GM12865 (cell line): ENCODE measurements around the gene TBC1D17.

Experiments used
- DNase-seq: peaks from one replicate; pipeline ENCODE4 v3.0.0; 2010; ENCODE audit warnings: low read depth
- H3K4me3 ChIP-seq: 2 replicates; pipeline ENCODE4 v1.5.1; 2011; ENCODE audit warnings: mild to moderate bottlenecking, low read depth, low read length, control low read depth
- TF ChIP-seq, protein P1 (sequence below): IDR thresholded peaks from 2 replicates; pipeline ENCODE4 v1.5.1; 2011; ENCODE audit warnings: low read length, control low read depth, low read depth, inconsistent platforms; ENCODE audit not compliant: insufficient read depth; ENCODE audit errors: missing control alignments

The TBC1D17 gene

DNA sequence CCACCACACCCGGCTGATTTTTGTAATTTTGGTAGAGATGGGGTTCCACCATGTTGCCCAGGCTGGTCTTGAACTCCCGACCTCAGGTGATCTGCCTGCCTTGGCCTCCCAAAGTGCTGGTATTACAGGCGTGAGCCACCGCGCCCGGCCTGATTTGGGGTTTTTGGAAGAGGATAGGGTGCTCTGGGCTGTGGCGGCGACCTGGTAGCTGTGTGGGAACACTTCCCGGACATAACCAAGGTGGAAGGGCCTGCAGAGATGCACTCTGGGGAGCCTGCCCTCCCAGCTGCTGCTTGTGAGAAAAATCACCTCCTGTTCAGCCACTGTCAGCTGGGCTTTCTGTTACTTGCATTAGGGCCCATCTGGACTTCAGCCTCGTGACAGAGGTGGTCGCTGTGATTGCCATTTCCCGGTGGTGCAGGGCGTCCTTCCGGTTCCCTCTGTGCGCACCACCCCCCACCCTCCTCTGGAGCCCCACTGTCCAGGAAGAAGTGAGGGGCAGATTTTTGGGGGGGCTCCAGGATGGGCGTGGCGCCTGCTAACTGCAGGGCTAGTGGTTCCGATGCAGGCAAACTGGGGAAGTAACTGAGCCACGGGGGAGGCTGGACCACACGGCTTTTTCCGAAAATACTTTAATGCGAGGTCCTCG is 11.7 kb downstream of the TBC1D17 start:
- TF ChIP-seq, protein P1, sequence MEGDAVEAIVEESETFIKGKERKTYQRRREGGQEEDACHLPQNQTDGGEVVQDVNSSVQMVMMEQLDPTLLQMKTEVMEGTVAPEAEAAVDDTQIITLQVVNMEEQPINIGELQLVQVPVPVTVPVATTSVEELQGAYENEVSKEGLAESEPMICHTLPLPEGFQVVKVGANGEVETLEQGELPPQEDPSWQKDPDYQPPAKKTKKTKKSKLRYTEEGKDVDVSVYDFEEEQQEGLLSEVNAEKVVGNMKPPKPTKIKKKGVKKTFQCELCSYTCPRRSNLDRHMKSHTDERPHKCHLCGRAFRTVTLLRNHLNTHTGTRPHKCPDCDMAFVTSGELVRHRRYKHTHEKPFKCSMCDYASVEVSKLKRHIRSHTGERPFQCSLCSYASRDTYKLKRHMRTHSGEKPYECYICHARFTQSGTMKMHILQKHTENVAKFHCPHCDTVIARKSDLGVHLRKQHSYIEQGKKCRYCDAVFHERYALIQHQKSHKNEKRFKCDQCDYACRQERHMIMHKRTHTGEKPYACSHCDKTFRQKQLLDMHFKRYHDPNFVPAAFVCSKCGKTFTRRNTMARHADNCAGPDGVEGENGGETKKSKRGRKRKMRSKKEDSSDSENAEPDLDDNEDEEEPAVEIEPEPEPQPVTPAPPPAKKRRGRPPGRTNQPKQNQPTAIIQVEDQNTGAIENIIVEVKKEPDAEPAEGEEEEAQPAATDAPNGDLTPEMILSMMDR, result no peak
- no peak overlapping the region; the same call in 1 of the 2 replicates for H3K4me3 ChIP-seq
- DNase-seq, result no peak

- peak; percentile 72 for DNase-seq
- TF ChIP-seq, protein P1, result peak; percentile 61
- H3K4me3 ChIP-seq, result no peak overlapping the region
Measured at GRCh38 chr19:49889687-49890348, 12.3 kb downstream of the TBC1D17 start.

- DNase-seq, result peak; percentile 62
- TF ChIP-seq, protein P1, result no peak
- H3K4me3 ChIP-seq, result no peak overlapping the region
Measured at GRCh38 chr19:49890349-49891311, 13.1 kb downstream of the TBC1D17 start.

DNA sequence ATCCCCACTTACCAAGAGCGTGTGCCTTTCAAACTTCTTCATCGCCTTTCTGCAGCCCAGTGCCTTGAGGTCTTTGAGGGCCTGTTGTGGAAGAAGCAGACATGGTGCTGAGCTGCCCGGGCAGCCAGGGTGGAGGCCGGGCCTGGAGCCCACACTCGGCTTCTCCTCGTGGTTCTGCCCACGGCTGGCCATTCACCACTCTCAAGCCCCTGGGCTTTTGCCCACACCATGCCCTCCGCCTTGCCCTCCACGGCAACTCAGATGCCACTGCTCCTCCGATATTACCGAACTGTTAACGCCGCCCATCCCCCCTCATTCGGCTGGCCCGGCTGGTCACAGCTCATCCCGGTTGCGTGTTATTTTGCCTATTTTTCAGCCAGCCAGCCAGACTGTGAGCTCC is 13.9 kb downstream of the TBC1D17 start:
- no peak overlapping the region for H3K4me3 ChIP-seq
- TF ChIP-seq, protein P1, result no peak
- DNase-seq, result no peak

GRCh38 chr19:49892716-49893115 is 15.2 kb downstream of the TBC1D17 start:
- no peak for DNase-seq
- TF ChIP-seq, protein P1, result no peak
- H3K4me3 ChIP-seq, result peak overlapping the region; percentile 34

DNA sequence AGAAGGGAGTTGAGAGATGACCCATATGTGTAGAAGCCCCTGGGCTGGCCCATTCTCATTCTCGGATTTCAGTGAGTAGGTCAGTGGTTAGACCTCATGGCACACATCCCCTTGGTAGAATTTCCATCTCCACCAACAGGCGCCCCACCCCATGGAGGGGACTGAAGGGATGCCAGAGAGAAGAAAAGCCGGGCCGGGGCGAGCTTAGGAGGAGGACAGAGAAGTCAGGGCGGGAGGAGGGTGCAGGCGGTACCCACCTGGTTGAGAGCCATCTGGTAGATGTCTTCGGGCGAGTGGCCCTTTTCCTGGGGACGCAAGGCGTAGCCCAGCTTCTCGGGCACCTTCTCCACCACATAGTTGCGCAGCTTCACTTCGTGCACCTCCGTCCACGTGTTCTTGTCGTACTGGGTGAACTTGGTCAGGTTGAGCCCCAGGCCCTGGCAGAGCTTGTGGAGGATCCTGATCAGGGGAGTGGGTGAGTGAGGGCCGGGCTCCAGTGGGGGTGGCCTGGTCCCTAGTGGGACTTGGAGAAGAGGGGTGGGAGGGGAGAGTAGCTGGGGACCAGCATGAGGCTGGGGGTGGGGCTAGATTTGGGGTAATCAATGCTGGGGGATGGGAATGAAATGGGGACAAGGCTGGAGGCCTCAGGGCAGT is 16.6 kb downstream of the TBC1D17 start:
- peak overlapping the region; percentile 83 for H3K4me3 ChIP-seq
- TF ChIP-seq, protein P1, result no peak
- peak; percentile 68 for DNase-seq
